ENCODE measurements around the gene MACF1.
"Not testable (repeated sequence)": the region's sequence is repeated elsewhere in the genome, so short reads cannot be mapped to it uniquely, and the experiment has no call there.

The MACF1 gene

GRCh38 chr1:39497585-39497984 is 293.1 kb downstream of the MACF1 start:
- H3K14ac ChIP-seq (ENCODE audit: low read length) = no peak overlapping the region
- no peak overlapping the region for H3K4ac ChIP-seq (ENCODE audit: low read depth, low read length)
- no peak overlapping the region for H3K23ac ChIP-seq (ENCODE audit: low read length)
- H4K12ac ChIP-seq (ENCODE audit: low read depth, low read length) = no peak overlapping the region
- no peak overlapping the region for H2BK120ac ChIP-seq (ENCODE audit: insufficient read depth, low read length, poor library complexity)
- H4K91ac ChIP-seq (ENCODE audit: low read depth, low read length) = no peak overlapping the region
- no peak overlapping the region for H2AK5ac ChIP-seq (ENCODE audit: low read length)
- no peak overlapping the region for H3K18ac ChIP-seq (ENCODE audit: low read length)
- H3K4me1 ChIP-seq (ENCODE audit: control insufficient read depth in 1 of 2, insufficient read depth in 2 of 2, low read length in 2 of 2) = no peaks in the 10 kb centered on the region
- H2BK5ac ChIP-seq (ENCODE audit: low read depth, low read length, poor library complexity) = no peak overlapping the region
- no peak overlapping the region for H3K9ac ChIP-seq (ENCODE audit: low read length)
- H3K4me2 ChIP-seq (ENCODE audit: low read length) = no peak overlapping the region
- H3K27ac ChIP-seq (ENCODE audit: low read depth, low read length) = no peak overlapping the region
- no peak overlapping the region for H2AFZ ChIP-seq (ENCODE audit: insufficient read depth, low read length, poor library complexity)
- no peak overlapping the region for H4K8ac ChIP-seq (ENCODE audit: low read depth, low read length)
- H2BK12ac ChIP-seq (ENCODE audit: low read length) = no peak overlapping the region
- H3K9me3 ChIP-seq (ENCODE audit: insufficient read depth, low read depth, low read length) = no peaks in the 10 kb centered on the region
- WGBS (ENCODE audit: extremely low coverage, insufficient coverage, insufficient read length) = no CpG with 5 or more reads among the region's 5 CpGs
- H3K79me2 ChIP-seq (ENCODE audit: control insufficient read depth, insufficient read depth, low read length, poor library complexity) = no peaks in the 10 kb centered on the region
- H3K4me3 ChIP-seq (ENCODE audit: low read depth, low read length) = no peak overlapping the region
- DNase-seq = no peak
- no peaks in the 10 kb centered on the region for H3K79me1 ChIP-seq (ENCODE audit: low read length)
- H3K36me3 ChIP-seq (ENCODE audit: control insufficient read depth in 1 of 2, insufficient read depth in 2 of 2, low read length in 2 of 2) = no peaks in the 10 kb centered on the region
- peaks cover 12% of the 10 kb centered on the region for H3K27me3 ChIP-seq (ENCODE audit: insufficient read depth, low read length)

GRCh38 chr1:39498096-39498710 is 293.7 kb downstream of the MACF1 start:
- no CpG with 5 or more reads among the region's 9 CpGs for WGBS (ENCODE audit: extremely low coverage, insufficient coverage, insufficient read length)
- not testable (repeated sequence) for H2BK120ac ChIP-seq (ENCODE audit: insufficient read depth, low read length, poor library complexity); H4K8ac ChIP-seq (ENCODE audit: low read depth, low read length); DNase-seq; H3K18ac ChIP-seq (ENCODE audit: low read length); H3K14ac ChIP-seq (ENCODE audit: low read length); H3K79me2 ChIP-seq (ENCODE audit: control insufficient read depth, insufficient read depth, low read length, poor library complexity); H4K12ac ChIP-seq (ENCODE audit: low read depth, low read length); H3K4me2 ChIP-seq (ENCODE audit: low read length); H4K91ac ChIP-seq (ENCODE audit: low read depth, low read length); H2BK12ac ChIP-seq (ENCODE audit: low read length); H3K27ac ChIP-seq (ENCODE audit: low read depth, low read length); H3K27me3 ChIP-seq (ENCODE audit: insufficient read depth, low read length); H3K4ac ChIP-seq (ENCODE audit: low read depth, low read length); H3K9me3 ChIP-seq (ENCODE audit: insufficient read depth, low read depth, low read length); H3K23ac ChIP-seq (ENCODE audit: low read length); H2AFZ ChIP-seq (ENCODE audit: insufficient read depth, low read length, poor library complexity); H3K4me1 ChIP-seq (ENCODE audit: control insufficient read depth in 1 of 2, insufficient read depth in 2 of 2, low read length in 2 of 2); H2AK5ac ChIP-seq (ENCODE audit: low read length); H3K9ac ChIP-seq (ENCODE audit: low read length); H3K36me3 ChIP-seq (ENCODE audit: control insufficient read depth in 1 of 2, insufficient read depth in 2 of 2, low read length in 2 of 2); H2BK5ac ChIP-seq (ENCODE audit: low read depth, low read length, poor library complexity); H3K4me3 ChIP-seq (ENCODE audit: low read depth, low read length); H3K79me1 ChIP-seq (ENCODE audit: low read length)

DNA sequence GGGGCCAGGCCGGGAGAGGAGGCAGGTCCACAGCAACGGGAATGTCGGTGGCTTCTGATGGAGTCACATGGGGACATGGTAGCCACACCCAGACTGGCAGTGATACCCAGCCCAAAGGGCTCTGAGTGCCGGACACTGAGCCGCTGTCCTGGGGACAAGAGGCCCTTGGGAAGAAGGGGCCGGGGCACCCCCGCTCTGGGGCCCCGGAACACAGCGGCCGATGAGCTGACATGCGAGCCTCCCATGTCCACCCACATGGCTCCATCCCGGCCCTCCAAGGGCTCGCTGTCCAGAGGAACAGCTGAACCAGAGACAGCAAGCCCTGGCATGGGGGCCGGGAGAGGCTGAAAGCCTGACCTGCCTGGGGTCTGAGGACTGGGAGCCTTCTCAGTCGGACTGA is 294.3 kb downstream of the MACF1 start:
- H3K14ac ChIP-seq (ENCODE audit: low read length); H4K12ac ChIP-seq (ENCODE audit: low read depth, low read length); H3K9me3 ChIP-seq (ENCODE audit: insufficient read depth, low read depth, low read length); H3K18ac ChIP-seq (ENCODE audit: low read length); H3K4me1 ChIP-seq (ENCODE audit: control insufficient read depth in 1 of 2, insufficient read depth in 2 of 2, low read length in 2 of 2); H3K27me3 ChIP-seq (ENCODE audit: insufficient read depth, low read length); H3K4me3 ChIP-seq (ENCODE audit: low read depth, low read length); H2AK5ac ChIP-seq (ENCODE audit: low read length); DNase-seq; H3K79me2 ChIP-seq (ENCODE audit: control insufficient read depth, insufficient read depth, low read length, poor library complexity); H4K8ac ChIP-seq (ENCODE audit: low read depth, low read length); H3K4ac ChIP-seq (ENCODE audit: low read depth, low read length); H2BK120ac ChIP-seq (ENCODE audit: insufficient read depth, low read length, poor library complexity); H2BK12ac ChIP-seq (ENCODE audit: low read length); H3K23ac ChIP-seq (ENCODE audit: low read length); H3K79me1 ChIP-seq (ENCODE audit: low read length); H2AFZ ChIP-seq (ENCODE audit: insufficient read depth, low read length, poor library complexity); H3K9ac ChIP-seq (ENCODE audit: low read length); H3K4me2 ChIP-seq (ENCODE audit: low read length); H3K27ac ChIP-seq (ENCODE audit: low read depth, low read length); H2BK5ac ChIP-seq (ENCODE audit: low read depth, low read length, poor library complexity); H3K36me3 ChIP-seq (ENCODE audit: control insufficient read depth in 1 of 2, insufficient read depth in 2 of 2, low read length in 2 of 2); H4K91ac ChIP-seq (ENCODE audit: low read depth, low read length): not testable (repeated sequence)
- no CpG with 5 or more reads among the region's 15 CpGs for WGBS (ENCODE audit: extremely low coverage, insufficient coverage, insufficient read length)

DNA sequence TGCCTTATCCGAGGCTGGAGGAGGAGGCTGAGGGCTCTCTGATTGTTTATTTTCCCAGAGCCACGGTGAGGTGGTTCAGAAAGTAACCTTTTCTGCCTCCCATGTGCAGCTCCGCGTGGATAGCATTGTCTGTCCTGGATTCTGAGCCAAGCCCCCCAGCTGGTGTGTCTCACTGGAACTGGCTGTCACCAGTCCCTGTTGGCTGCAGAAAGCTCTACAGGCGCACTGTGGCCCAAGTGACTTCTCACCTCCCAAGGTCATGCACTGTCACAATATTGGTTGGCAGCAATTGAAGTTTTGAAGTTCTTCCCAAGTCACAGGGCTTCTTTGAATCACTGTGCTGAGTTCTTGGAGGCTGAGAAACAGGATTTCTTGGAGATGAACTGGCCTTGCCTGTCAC is 295.2 kb downstream of the MACF1 start:
- Histone ChIP-seq H3K79me2 (ENCODE audit: control insufficient read depth, insufficient read depth, low read length, poor library complexity) (no peaks in the 10 kb centered on the region), H2AFZ (ENCODE audit: insufficient read depth, low read length, poor library complexity) (no peak overlapping the region), H2AK5ac (ENCODE audit: low read length) (no peak overlapping the region), H3K4me1 (ENCODE audit: control insufficient read depth in 1 of 2, insufficient read depth in 2 of 2, low read length in 2 of 2) (no peaks in the 10 kb centered on the region), H4K12ac (ENCODE audit: low read depth, low read length) (no peak overlapping the region), H2BK5ac (ENCODE audit: low read depth, low read length, poor library complexity) (no peak overlapping the region), H3K4me3 (ENCODE audit: low read depth, low read length) (no peak overlapping the region), H3K36me3 (ENCODE audit: control insufficient read depth in 1 of 2, insufficient read depth in 2 of 2, low read length in 2 of 2) (no peaks in the 10 kb centered on the region), H3K79me1 (ENCODE audit: low read length) (no peaks in the 10 kb centered on the region), H3K9ac (ENCODE audit: low read length) (peak overlapping the region; percentile 16), H3K4ac (ENCODE audit: low read depth, low read length) (no peak overlapping the region), H3K27me3 (ENCODE audit: insufficient read depth, low read length) (no peaks in the 10 kb centered on the region), H4K91ac (ENCODE audit: low read depth, low read length) (no peak overlapping the region), H4K8ac (ENCODE audit: low read depth, low read length) (no peak overlapping the region), H3K27ac (ENCODE audit: low read depth, low read length) (no peak overlapping the region), H2BK12ac (ENCODE audit: low read length) (no peak overlapping the region), H3K9me3 (ENCODE audit: insufficient read depth, low read depth, low read length) (no peaks in the 10 kb centered on the region), H2BK120ac (ENCODE audit: insufficient read depth, low read length, poor library complexity) (no peak overlapping the region), H3K23ac (ENCODE audit: low read length) (no peak overlapping the region), H3K18ac (ENCODE audit: low read length) (no peak overlapping the region), H3K14ac (ENCODE audit: low read length) (no peak overlapping the region), H3K4me2 (ENCODE audit: low read length) (no peak overlapping the region)
- no peak for DNase-seq
- no CpG with 5 or more reads among the region's 5 CpGs for WGBS (ENCODE audit: extremely low coverage, insufficient coverage, insufficient read length)
